Smooth muscle cell (in vitro differentiated cells): ENCODE data around the gene SPATA45. TPM values are rescaled to one million over a fixed set of nuclear protein-coding genes. Genes with fewer than 3 reads are reported as not detected.
"Not testable (repeated sequence)": the region's sequence is repeated elsewhere in the genome, so short reads cannot be mapped to it uniquely, and the experiment has no call there.

Experiments used
- DNase-seq: peaks from one replicate; lab custom pipeline; 2025; ENCODE audit not compliant: unreplicated experiment; lab: John Stamatoyannopoulos, UW
- H2AFZ ChIP-seq: fragments of 200-600 bp; sonication (generic); 2 replicates; pipeline ENCODE4 v1.6.0; 2016; ENCODE audit warnings: antibody characterized with exemption, low read depth, mild to moderate bottlenecking
- H3F3A ChIP-seq: fragments of 200-600 bp; sonication (generic); 2 replicates; pipeline ENCODE4 v1.6.0; 2017; ENCODE audit warnings: antibody characterized with exemption, low read depth
- H3K27ac ChIP-seq: fragments of 200-600 bp; sonication (generic); 2 replicates; pipeline ENCODE4 v1.5.1; 2016; ENCODE audit warnings: low read depth, mild to moderate bottlenecking
- H3K27me3 ChIP-seq: fragments of 200-600 bp; sonication (generic); 2 replicates; pipeline ENCODE4 v1.6.1; 2016; ENCODE audit warnings: low read depth, mild to moderate bottlenecking
- H3K36me3 ChIP-seq: fragments of 200-600 bp; sonication (generic); 2 replicates; pipeline ENCODE4 v1.5.1; 2016; ENCODE audit warnings: low read depth
- H3K4me1 ChIP-seq: fragments of 200-600 bp; sonication (generic); 2 replicates; pipeline ENCODE4 v1.5.1; 2016; ENCODE audit warnings: low read depth
- H3K4me2 ChIP-seq: fragments of 200-600 bp; sonication (generic); 2 replicates; pipeline ENCODE4 v1.6.0; 2016; ENCODE audit warnings: mild to moderate bottlenecking
- H3K4me3 ChIP-seq: fragments of 200-600 bp; sonication (generic); 2 replicates; pipeline ENCODE4 v1.5.1; 2016; ENCODE audit warnings: mild to moderate bottlenecking
- H3K79me2 ChIP-seq: fragments of 200-600 bp; sonication (generic); 2 replicates; pipeline ENCODE4 v1.6.0; 2016; ENCODE audit warnings: low read depth, mild to moderate bottlenecking
- H3K9ac ChIP-seq: fragments of 200-600 bp; sonication (generic); 2 replicates; pipeline ENCODE4 v1.6.0; 2016; ENCODE audit warnings: low read depth
- H3K9me3 ChIP-seq: fragments of 200-600 bp; sonication (generic); replicated peaks from 2 replicates; pipeline ENCODE4 v1.5.1; 2016; ENCODE audit warnings: low read depth
- H4K20me1 ChIP-seq: fragments of 200-600 bp; sonication (generic); 2 replicates; pipeline ENCODE4 v1.6.0; 2016; ENCODE audit warnings: low read depth
- CTCF ChIP-seq: fragments of 200-600 bp; sonication (generic); IDR thresholded peaks from 2 replicates; pipeline ENCODE4 v1.5.1; 2017; ENCODE audit warnings: borderline replicate concordance, mild to moderate bottlenecking, antibody characterized with exemption; ENCODE audit not compliant: insufficient read depth, poor library complexity, severe bottlenecking
- WGBS: methylation state at CpG from one replicate; pipeline ENCODE4 v1.1.7; 2016; ENCODE audit warnings: low lambda C conversion rate; 5-methylcytosine and 5-hydroxymethylcytosine counted together
- polyA plus RNA-seq: library from polyadenylated mRNA; unstranded; fragments of >200 nt; fragmentation: Nextera tagmentation; extraction: Ambion mirVana; gene quantifications from 2 replicates; pipeline ENCODE4 v1.2.1, GENCODE V29; 2016
- total RNA-seq: library from RNA; depleted of rRNA; stranded (reverse); fragments of >200 nt; gene quantifications from 2 replicates; pipeline ENCODE4 v1.2.3, GENCODE V29; 2014

SPATA45 gene
- total and polyA plus RNA-seq, 2 experiments from 2014 or later: 0.58 TPM; not detected in 1

DNA sequence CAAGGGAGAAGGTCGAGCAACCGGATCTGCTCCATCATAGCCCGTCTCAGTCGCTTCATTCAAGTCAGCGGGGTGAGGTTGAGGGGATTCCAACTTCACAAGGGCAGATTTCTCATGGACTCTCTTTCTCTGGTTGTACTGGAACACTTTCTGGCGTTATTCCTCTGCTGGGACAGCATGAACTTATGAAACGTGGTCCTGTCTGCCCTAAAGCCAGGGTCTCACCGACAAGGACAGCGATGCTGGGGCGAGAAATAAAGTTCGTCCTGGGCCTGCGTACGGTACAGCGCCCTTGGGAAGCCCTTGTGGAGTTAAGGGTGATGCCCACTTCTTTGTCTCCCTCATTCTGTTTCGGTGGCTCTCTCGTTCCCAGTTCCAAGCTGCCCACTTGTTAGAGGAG, 9.3 kb upstream of the SPATA45 start:
- H3K79me2 ChIP-seq: peaks cover 32% of the 10 kb centered on the region
- H3K9me3 ChIP-seq: no peaks in the 10 kb centered on the region
- DNase-seq: no peak
- no peaks in the 10 kb centered on the region for H3K27me3 ChIP-seq
- H3K27ac ChIP-seq: no peak overlapping the region
- H3K4me1 ChIP-seq: peaks cover 16% of the 10 kb centered on the region
- 81% methylated on average over 16 of the region's 16 CpGs for WGBS
- H3K36me3 ChIP-seq: no peaks in the 10 kb centered on the region
- peaks cover 8% of the 10 kb centered on the region for H3F3A ChIP-seq
- no peak for TF ChIP-seq CTCF
- peak overlapping the region; percentile 78 for H3K4me3 ChIP-seq
- no peak overlapping the region for H3K9ac ChIP-seq
- no peak overlapping the region for H2AFZ ChIP-seq
- peaks cover 10% of the 10 kb centered on the region for H4K20me1 ChIP-seq
- H3K4me2 ChIP-seq: peak overlapping the region; percentile 93

GRCh38 chr1:212853658-212854057, 6.2 kb upstream of the SPATA45 start:
- TF ChIP-seq CTCF: no peak
- H3K9me3 ChIP-seq: no peaks in the 10 kb centered on the region
- H3K4me2 ChIP-seq: no peak overlapping the region
- H3K27me3 ChIP-seq: no peaks in the 10 kb centered on the region
- no peaks in the 10 kb centered on the region for H4K20me1 ChIP-seq
- H3K9ac ChIP-seq: no peak overlapping the region
- H3K4me1 ChIP-seq: no peaks in the 10 kb centered on the region
- no peak overlapping the region for H2AFZ ChIP-seq
- no peak overlapping the region for H3K4me3 ChIP-seq
- WGBS: 87% methylated on average over 5 of the region's 5 CpGs
- H3K79me2 ChIP-seq: peaks cover 2% of the 10 kb centered on the region
- no peak overlapping the region for H3K27ac ChIP-seq
- H3F3A ChIP-seq: peaks cover 8% of the 10 kb centered on the region
- no peak for DNase-seq
- no peaks in the 10 kb centered on the region for H3K36me3 ChIP-seq

- H3K4me3 ChIP-seq: no peak overlapping the region
- H3K4me2 ChIP-seq: no peak overlapping the region
- no peak for DNase-seq
- H3F3A ChIP-seq: peaks cover 6% of the 10 kb centered on the region
- H3K9ac ChIP-seq: no peak overlapping the region
- no peaks in the 10 kb centered on the region for H3K4me1 ChIP-seq
- no peaks in the 10 kb centered on the region for H3K36me3 ChIP-seq
- H4K20me1 ChIP-seq: no peaks in the 10 kb centered on the region
- no peak overlapping the region for H3K27ac ChIP-seq
- no peaks in the 10 kb centered on the region for H3K9me3 ChIP-seq
- TF ChIP-seq CTCF: no peak
- no peak overlapping the region for H2AFZ ChIP-seq
- H3K27me3 ChIP-seq: no peaks in the 10 kb centered on the region
- no peaks in the 10 kb centered on the region for H3K79me2 ChIP-seq
- WGBS: 85% methylated on average over 5 of the region's 5 CpGs
Measured at GRCh38 chr1:212852105-212852688, 4.7 kb upstream of the SPATA45 start.

DNA sequence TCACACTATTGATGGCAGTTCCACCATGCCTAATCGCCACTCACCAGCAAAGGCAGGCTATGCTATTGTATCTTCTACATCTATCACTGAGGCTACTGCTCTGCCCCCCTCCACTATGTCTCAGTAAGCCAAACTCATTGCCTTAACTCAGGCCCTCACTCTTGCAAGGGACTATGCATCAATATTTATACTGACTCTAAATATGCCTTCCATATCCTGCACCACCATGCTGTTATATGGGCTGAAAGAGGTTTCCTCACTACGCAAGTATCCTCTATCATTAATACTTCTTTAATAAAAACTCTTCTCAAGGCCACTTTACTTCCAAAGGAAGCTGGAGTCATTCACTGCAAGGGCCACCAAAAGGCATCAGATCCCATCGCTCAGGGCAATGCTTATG, 2.9 kb downstream of the SPATA45 start:
- H3K9me3 ChIP-seq, H3K27ac ChIP-seq, H3F3A ChIP-seq, H3K4me1 ChIP-seq, H3K9ac ChIP-seq, H3K27me3 ChIP-seq, H3K36me3 ChIP-seq, H4K20me1 ChIP-seq, H2AFZ ChIP-seq, H3K4me2 ChIP-seq, H3K79me2 ChIP-seq, H3K4me3 ChIP-seq, DNase-seq: not testable (repeated sequence)
- WGBS: 82% methylated on average over 3 of the region's 3 CpGs
